HepG2 (cell line): ENCODE data around the gene SFRP2. TPM values are rescaled to one million over a fixed set of nuclear protein-coding genes. Genes with fewer than 3 reads are reported as not detected.

Experiments used
- ATAC-seq: fragments of 200-7000 bp; cut with Tn5 transposase; 3 replicates; pipeline ENCODE4 v1.9.1; 2020; ENCODE audit warnings: mild to moderate bottlenecking, moderate library complexity
- BruUV-seq: library from RNA; stranded (reverse); fragments of 400-500 nt; replicated peaks from 2 replicates; lab custom pipeline; 2021; lab: Mats Ljungman, UMichigan
- CTCF ChIA-PET: fragments of 300-600 bp; formaldehyde crosslinking; extraction: SDS; loops from one replicate; lab custom pipeline; 2021; ENCODE audit warnings: low total read pairs, inconsistent platforms, low intra/inter-chr PET ratio; lab: Yijun Ruan, JAX
- POLR2A ChIA-PET: fragments of 350-600 bp; sonication (Branson Sonifier 250); formaldehyde crosslinking; loops from one replicate; lab custom pipeline; 2020; ENCODE audit warnings: antibody characterized with exemption, inconsistent platforms; lab: Yijun Ruan, JAX
- DNase-seq: peaks from one replicate; pipeline ENCODE4 v3.0.0-alpha.2; 2015; ENCODE audit warnings: low spot score
- FAIRE-seq: peaks from 3 replicates; lab custom pipeline; 2011; peaks lifted over from hg19 to GRCh38; lab: Jason Lieb, UNC
- H2AFZ ChIP-seq: one replicate; pipeline ENCODE4 v1.6.1; 2011; ENCODE audit warnings: low read length, inconsistent platforms
- H3K27ac ChIP-seq: fragments of 300-600 bp; 3 replicates; pipeline ENCODE4 v1.8.0; 2011; ENCODE audit warnings: mixed run types, mild to moderate bottlenecking, mixed read lengths, low read length, inconsistent platforms; ENCODE audit not compliant: insufficient read depth; ENCODE audit errors: extremely low read length
- H3K27me3 ChIP-seq, 2 experiments: fragments of 200-600 bp in 1 of 2; 2 replicates in 1 of 2; 3 replicates in 1 of 2; pipeline versions ENCODE4 v1.6.0 to v1.8.0; 2011; ENCODE audit warnings: low read length in 2 of 2, mild to moderate bottlenecking in 2 of 2, moderate library complexity in 2 of 2, inconsistent platforms in 1 of 2; ENCODE audit not compliant: insufficient read depth in 2 of 2, control insufficient read depth in 1 of 2
- H3K36me3 ChIP-seq, 2 experiments: fragments of 200-600 bp in 1 of 2; replicated peaks in 1 of 2; 2 replicates in 1 of 2; 3 replicates in 1 of 2; pipeline versions ENCODE4 v1.5.1 to v1.8.0; 2011; ENCODE audit warnings: low read length in 2 of 2, inconsistent platforms in 1 of 2; ENCODE audit not compliant: insufficient read depth in 2 of 2, control insufficient read depth in 1 of 2
- H3K4me1 ChIP-seq: 2 replicates; pipeline ENCODE4 v1.5.1; 2012; ENCODE audit warnings: low read length, inconsistent platforms; ENCODE audit not compliant: insufficient read depth
- H3K4me2 ChIP-seq: 2 replicates; pipeline ENCODE4 v1.6.0; 2011; ENCODE audit warnings: low read depth, low read length, inconsistent platforms
- H3K4me3 ChIP-seq, 3 experiments: fragments of 200-600 bp in 1 of 3; sonication (generic), shearing (Covaris generic) in 1 of 3; replicated peaks in 1 of 3; 2 replicates each; pipeline ENCODE4 v1.5.1; 2011 to 2016; ENCODE audit warnings: low read length in 3 of 3, inconsistent platforms in 2 of 3, low read depth in 2 of 3, mild to moderate bottlenecking in 2 of 3, control low read depth in 1 of 3, mixed read lengths in 1 of 3; ENCODE audit not compliant: insufficient read depth in 1 of 3
- H3K79me2 ChIP-seq: one replicate; pipeline ENCODE4 v1.6.1; 2011; ENCODE audit warnings: low read length, inconsistent platforms; ENCODE audit not compliant: insufficient read depth
- H3K9ac ChIP-seq: 2 replicates; pipeline ENCODE4 v1.6.0; 2011; ENCODE audit warnings: mild to moderate bottlenecking, low read depth, low read length, inconsistent platforms; ENCODE audit not compliant: insufficient read depth
- H3K9me3 ChIP-seq: 2 replicates; pipeline ENCODE4 v1.5.1; 2012; ENCODE audit warnings: mild to moderate bottlenecking, low read length
- H4K20me1 ChIP-seq: 2 replicates; pipeline ENCODE4 v1.6.0; 2011; ENCODE audit warnings: inconsistent platforms, mild to moderate bottlenecking, low read length, moderate library complexity; ENCODE audit not compliant: insufficient read depth
- ARNTL ChIP-seq: sonication (generic); formaldehyde crosslinking; IDR thresholded peaks from 2 replicates; pipeline ENCODE4 v1.4.0; 2020; ENCODE audit warnings: mild to moderate bottlenecking, missing genetic modification reagents
- ESRRA ChIP-seq: sonication (generic); formaldehyde crosslinking; IDR thresholded peaks from 2 replicates; pipeline ENCODE4 v1.5.1; 2020; ENCODE audit warnings: mild to moderate bottlenecking, low read depth, missing genetic modification reagents
- FOXA3 ChIP-seq: IDR thresholded peaks from 2 replicates; pipeline ENCODE4 v1.6.1; 2016; ENCODE audit warnings: missing genetic modification reagents, missing compliant biosample characterization
- NAIF1 ChIP-seq: sonication (generic); formaldehyde crosslinking; IDR thresholded peaks from 2 replicates; pipeline ENCODE4 v1.5.0; 2020; ENCODE audit warnings: mild to moderate bottlenecking, missing genetic modification reagents, borderline replicate concordance
- NR2F6 ChIP-seq, 2 experiments: IDR thresholded peaks; 2 replicates each; pipeline ENCODE4 v1.6.1; 2016; ENCODE audit warnings: antibody characterized with exemption in 1 of 2, mild to moderate bottlenecking in 1 of 2
- NR3C1 ChIP-seq: sonication (generic); formaldehyde crosslinking; IDR thresholded peaks from 2 replicates; pipeline ENCODE4 v1.4.0; 2020; ENCODE audit warnings: missing genetic modification reagents
- TERF1 ChIP-seq: sonication (generic); formaldehyde crosslinking; IDR thresholded peaks from 2 replicates; pipeline ENCODE4 v1.8.0; 2022; ENCODE audit warnings: mild to moderate bottlenecking, missing genetic modification reagents, moderate library complexity
- ZNF333 ChIP-seq: sonication (generic); formaldehyde crosslinking; IDR thresholded peaks from 2 replicates; pipeline ENCODE4 v1.4.0; 2020; ENCODE audit warnings: mild to moderate bottlenecking, missing genetic modification reagents, borderline replicate concordance
- ZNF577 ChIP-seq: sonication (generic); formaldehyde crosslinking; IDR thresholded peaks from 2 replicates; pipeline ENCODE4 v1.4.0; 2020; ENCODE audit warnings: mild to moderate bottlenecking, low read depth, missing genetic modification reagents, borderline replicate concordance
- WGBS: methylation state at CpG from one replicate; pipeline ENCODE4 v1.1.6; 2017; ENCODE audit warnings: low lambda C conversion rate; 5-methylcytosine and 5-hydroxymethylcytosine counted together
- in situ Hi-C: cut with HindIII; loops from 2 replicates; pipeline ENCODE4 v1.10.0; 2017; ENCODE audit warnings: low pct_unique_long_range_greater_than_20kb; ENCODE audit not compliant: extremely low pct_ligation_motif_present
- intact Hi-C: fragments of 100-400 bp; cut with micrococcal nuclease; formaldehyde crosslinking; loops from one replicate; pipeline ENCODE4 v1.10.0; 2022; ENCODE audit not compliant: unreplicated experiment
- polyA plus RNA-seq, 8 experiments: library from polyadenylated mRNA; depleted of rRNA in 3 of 8; stranded (reverse) in 7 of 8; unstranded in 1 of 8; fragments of >200 nt; fragmentation: Illumina TruSeq in 4 of 8; extraction: Trizol in 4 of 8; gene quantifications; 2 replicates each; pipeline versions ENCODE4 v1.2.1 to v1.2.3, GENCODE V29; 2011 to 2016; ENCODE audit warnings: low read depth in 4 of 8, missing spikeins in 1 of 8, mixed read lengths in 1 of 8; ENCODE audit not compliant: insufficient read depth in 1 of 8
- total RNA-seq, 5 experiments: library from RNA; depleted of rRNA; stranded (reverse); fragments of >200 nt; fragmentation: Illumina TruSeq; extraction: Trizol; gene quantifications; 2 replicates each; pipeline ENCODE4 v1.2.3, GENCODE V29; 2016; ENCODE audit warnings: low read depth in 1 of 5

The SFRP2 gene
- total and polyA plus RNA-seq, 2 of the 13 experiments (the other 11 are each of a cell fraction or from before 2014, with no cell fraction given): not detected

GRCh38 chr4:153790500-153790865 is 1.6 kb upstream of the SFRP2 start (continued):
- TF ChIP-seq ZNF577 (CRISPR knock-in tag): no peak
- TF ChIP-seq, all 625 proteins: peak for 0

- DNase-seq (no peak), ATAC-seq (no peak)
- no peak overlapping the region for H3K27ac ChIP-seq
- no TSS peak for BruUV-seq
- no peak for TF ChIP-seq NAIF1 (CRISPR knock-in tag)
- TF ChIP-seq ARNTL (CRISPR knock-in tag): no peak
- no peak for TF ChIP-seq ESRRA
- no peak for TF ChIP-seq NR3C1 (CRISPR knock-in tag)
- no peak for TF ChIP-seq FOXA3
- TF ChIP-seq TERF1 (CRISPR knock-in tag): no peak
- TF ChIP-seq ZNF333 (CRISPR knock-in tag): no peak
- no peak for TF ChIP-seq NR2F6 (IDR thresholded peaks at IDR 0.05)
- TF ChIP-seq NR2F6 (CRISPR knock-in tag; IDR thresholded peaks at IDR 0.05): no peak
- TF ChIP-seq, all 625 proteins: peak for 0
- Histone ChIP-seq H2AFZ (no peak overlapping the region), H4K20me1 (no peaks in the 10 kb centered on the region), H3K4me1 (no peaks in the 10 kb centered on the region), H3K79me2 (no peaks in the 10 kb centered on the region), H3K9me3 (no peaks in the 10 kb centered on the region), H3K36me3 (no peaks in the 10 kb centered on the region), H3K4me3 (no peak overlapping the region), H3K27me3 (peaks cover 2 to 31% of the 10 kb centered on the region in 2 experiments; a peak in 4 of 5 replicates), H3K4me2 (no peak overlapping the region), H3K9ac (no peak overlapping the region)
- in situ Hi-C loops: no loop called here
- FAIRE-seq: no peak
- ChIA-PET POLR2A (no interaction called here), CTCF (no interaction called here)
- 43% methylated on average over 28 of the region's 28 CpGs for WGBS
- intact Hi-C loops: loop anchor here (10.0 kb wide), 1 partner anchor 525 kb away; no protein-coding TSS in a partner anchor
These were observed 1.0 kb upstream of the SFRP2 start for GRCh38 chr4:153789741-153790499.
